ENCODE data around the gene ASTN2. TPM values are rescaled to one million over a fixed set of nuclear protein-coding genes. Genes with fewer than 3 reads are reported as not detected.

ASTN2 gene
- total and polyA plus RNA-seq, 10 of the 15 experiments (the other 5 are each of a cell fraction or from before 2014, with no cell fraction given), result 1.4 to 15.7 (median 7.0) TPM

DNA sequence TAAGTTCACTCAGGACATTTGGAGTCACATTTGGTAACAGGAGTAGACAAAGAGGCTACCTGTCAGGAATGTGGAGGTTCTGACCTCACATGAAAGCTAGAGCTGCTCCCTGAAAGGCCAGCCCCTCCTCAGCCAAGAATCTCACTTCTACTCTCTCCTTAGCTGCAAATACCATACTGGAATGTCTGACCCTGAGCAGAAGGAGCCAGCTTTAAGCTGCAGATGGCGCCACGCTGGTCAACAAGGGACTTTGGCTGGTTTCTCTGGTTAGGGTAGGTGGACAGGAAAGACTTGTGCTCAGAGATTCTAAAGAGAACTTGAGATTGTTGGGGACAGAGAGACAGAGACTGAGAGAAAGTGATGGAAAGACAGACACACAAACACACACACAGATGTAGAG is 21.9 kb downstream of the ASTN2 start (continued):
- TF ChIP-seq, protein P1, sequence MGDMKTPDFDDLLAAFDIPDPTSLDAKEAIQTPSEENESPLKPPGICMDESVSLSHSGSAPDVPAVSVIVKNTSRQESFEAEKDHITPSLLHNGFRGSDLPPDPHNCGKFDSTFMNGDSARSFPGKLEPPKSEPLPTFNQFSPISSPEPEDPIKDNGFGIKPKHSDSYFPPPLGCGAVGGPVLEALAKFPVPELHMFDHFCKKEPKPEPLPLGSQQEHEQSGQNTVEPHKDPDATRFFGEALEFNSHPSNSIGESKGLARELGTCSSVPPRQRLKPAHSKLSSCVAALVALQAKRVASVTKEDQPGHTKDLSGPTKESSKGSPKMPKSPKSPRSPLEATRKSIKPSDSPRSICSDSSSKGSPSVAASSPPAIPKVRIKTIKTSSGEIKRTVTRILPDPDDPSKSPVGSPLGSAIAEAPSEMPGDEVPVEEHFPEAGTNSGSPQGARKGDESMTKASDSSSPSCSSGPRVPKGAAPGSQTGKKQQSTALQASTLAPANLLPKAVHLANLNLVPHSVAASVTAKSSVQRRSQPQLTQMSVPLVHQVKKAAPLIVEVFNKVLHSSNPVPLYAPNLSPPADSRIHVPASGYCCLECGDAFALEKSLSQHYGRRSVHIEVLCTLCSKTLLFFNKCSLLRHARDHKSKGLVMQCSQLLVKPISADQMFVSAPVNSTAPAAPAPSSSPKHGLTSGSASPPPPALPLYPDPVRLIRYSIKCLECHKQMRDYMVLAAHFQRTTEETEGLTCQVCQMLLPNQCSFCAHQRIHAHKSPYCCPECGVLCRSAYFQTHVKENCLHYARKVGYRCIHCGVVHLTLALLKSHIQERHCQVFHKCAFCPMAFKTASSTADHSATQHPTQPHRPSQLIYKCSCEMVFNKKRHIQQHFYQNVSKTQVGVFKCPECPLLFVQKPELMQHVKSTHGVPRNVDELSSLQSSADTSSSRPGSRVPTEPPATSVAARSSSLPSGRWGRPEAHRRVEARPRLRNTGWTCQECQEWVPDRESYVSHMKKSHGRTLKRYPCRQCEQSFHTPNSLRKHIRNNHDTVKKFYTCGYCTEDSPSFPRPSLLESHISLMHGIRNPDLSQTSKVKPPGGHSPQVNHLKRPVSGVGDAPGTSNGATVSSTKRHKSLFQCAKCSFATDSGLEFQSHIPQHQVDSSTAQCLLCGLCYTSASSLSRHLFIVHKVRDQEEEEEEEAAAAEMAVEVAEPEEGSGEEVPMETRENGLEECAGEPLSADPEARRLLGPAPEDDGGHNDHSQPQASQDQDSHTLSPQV (IDR thresholded peaks at IDR 0.05), result no peak
- TF ChIP-seq HCFC1 (IDR thresholded peaks at IDR 0.05; ENCODE audit: low read length) (no peak), NFIC (IDR thresholded peaks at IDR 0.05; ENCODE audit: low read depth, low read length) (no peak), CREB1 (IDR thresholded peaks at IDR 0.05; ENCODE audit: low read depth) (no peak)
- TF ChIP-seq, protein P2, sequence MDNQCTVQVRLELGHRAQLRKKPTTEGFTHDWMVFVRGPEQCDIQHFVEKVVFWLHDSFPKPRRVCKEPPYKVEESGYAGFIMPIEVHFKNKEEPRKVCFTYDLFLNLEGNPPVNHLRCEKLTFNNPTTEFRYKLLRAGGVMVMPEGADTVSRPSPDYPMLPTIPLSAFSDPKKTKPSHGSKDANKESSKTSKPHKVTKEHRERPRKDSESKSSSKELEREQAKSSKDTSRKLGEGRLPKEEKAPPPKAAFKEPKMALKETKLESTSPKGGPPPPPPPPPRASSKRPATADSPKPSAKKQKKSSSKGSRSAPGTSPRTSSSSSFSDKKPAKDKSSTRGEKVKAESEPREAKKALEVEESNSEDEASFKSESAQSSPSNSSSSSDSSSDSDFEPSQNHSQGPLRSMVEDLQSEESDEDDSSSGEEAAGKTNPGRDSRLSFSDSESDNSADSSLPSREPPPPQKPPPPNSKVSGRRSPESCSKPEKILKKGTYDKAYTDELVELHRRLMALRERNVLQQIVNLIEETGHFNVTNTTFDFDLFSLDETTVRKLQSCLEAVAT (IDR thresholded peaks at IDR 0.05), result no peak
- TF ChIP-seq, protein P3, sequence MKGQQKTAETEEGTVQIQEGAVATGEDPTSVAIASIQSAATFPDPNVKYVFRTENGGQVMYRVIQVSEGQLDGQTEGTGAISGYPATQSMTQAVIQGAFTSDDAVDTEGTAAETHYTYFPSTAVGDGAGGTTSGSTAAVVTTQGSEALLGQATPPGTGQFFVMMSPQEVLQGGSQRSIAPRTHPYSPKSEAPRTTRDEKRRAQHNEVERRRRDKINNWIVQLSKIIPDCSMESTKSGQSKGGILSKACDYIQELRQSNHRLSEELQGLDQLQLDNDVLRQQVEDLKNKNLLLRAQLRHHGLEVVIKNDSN (IDR thresholded peaks at IDR 0.05; ENCODE audit: borderline replicate concordance, extremely low read length, insufficient read depth, low read depth, low read length), result no peak
